Chondrocyte (in vitro differentiated cells): Measurements from ENCODE around the gene PTPRN2. TPM values are rescaled to one million over a fixed set of nuclear protein-coding genes. Genes with fewer than 3 reads are reported as not detected.

Experiments
- DNase-seq: peaks from one replicate; pipeline ENCODE4 v3.0.0; 2021; ENCODE audit warnings: mixed read lengths, low spot score
- H3K27ac Mint-ChIP-seq: one replicate; pipeline ENCODE4 v1.8.0; 2021; ENCODE audit warnings: mild to moderate bottlenecking, moderate library complexity, mixed read lengths; ENCODE audit not compliant: unreplicated experiment
- H3K27me3 Mint-ChIP-seq: 2 replicates; pipeline ENCODE4 v1.8.0; 2021; ENCODE audit warnings: low read depth, mixed read lengths
- H3K36me3 Mint-ChIP-seq: 2 replicates; pipeline ENCODE4 v1.8.0; 2021; ENCODE audit warnings: low read depth, mixed read lengths
- H3K4me1 Mint-ChIP-seq: 2 replicates; pipeline ENCODE4 v1.8.0; 2021; ENCODE audit warnings: low read depth, mild to moderate bottlenecking, mixed read lengths
- H3K4me3 Mint-ChIP-seq: one replicate; pipeline ENCODE4 v1.8.0; 2021; ENCODE audit warnings: mild to moderate bottlenecking, moderate library complexity, mixed read lengths; ENCODE audit not compliant: unreplicated experiment
- H3K9me3 Mint-ChIP-seq: 2 replicates; pipeline ENCODE4 v1.8.0; 2021; ENCODE audit warnings: low read depth, mixed read lengths
- CTCF ChIP-seq: fragments of 200-600 bp; sonication (generic); IDR thresholded peaks from 2 replicates; pipeline ENCODE4 v1.5.0; 2021; ENCODE audit warnings: antibody characterized with exemption, mild to moderate bottlenecking, moderate library complexity
- total RNA-seq: library from RNA; stranded (reverse); gene quantifications from 3 replicates; pipeline ENCODE4 v1.2.1, GENCODE V29; 2021

PTPRN2 gene
- total RNA-seq, 1 donor from 2014 or later: 0.30 TPM

- TF ChIP-seq CTCF: no peak
- peaks cover 35% of the 10 kb centered on the region for H3K9me3 Mint-ChIP-seq
- H3K4me1 Mint-ChIP-seq: no peaks in the 10 kb centered on the region
- no peaks in the 10 kb centered on the region for H3K36me3 Mint-ChIP-seq
- no peak overlapping the region for H3K27ac Mint-ChIP-seq
- peaks cover 6% of the 10 kb centered on the region for H3K27me3 Mint-ChIP-seq
- H3K4me3 Mint-ChIP-seq: no peak overlapping the region
- peak; percentile 41 for DNase-seq
Observed at GRCh38 chr7:157767506-157768197, 820.0 kb downstream of the PTPRN2 start.

GRCh38 chr7:157766098-157766497, 821.5 kb downstream of the PTPRN2 start:
- Mint-ChIP-seq H3K4me3 (no peak overlapping the region), H3K27me3 (peaks cover 6% of the 10 kb centered on the region), H3K36me3 (no peaks in the 10 kb centered on the region), H3K4me1 (no peaks in the 10 kb centered on the region), H3K9me3 (peaks cover 25% of the 10 kb centered on the region), H3K27ac (no peak overlapping the region)
- TF ChIP-seq CTCF: no peak
- no peak for DNase-seq

DNA sequence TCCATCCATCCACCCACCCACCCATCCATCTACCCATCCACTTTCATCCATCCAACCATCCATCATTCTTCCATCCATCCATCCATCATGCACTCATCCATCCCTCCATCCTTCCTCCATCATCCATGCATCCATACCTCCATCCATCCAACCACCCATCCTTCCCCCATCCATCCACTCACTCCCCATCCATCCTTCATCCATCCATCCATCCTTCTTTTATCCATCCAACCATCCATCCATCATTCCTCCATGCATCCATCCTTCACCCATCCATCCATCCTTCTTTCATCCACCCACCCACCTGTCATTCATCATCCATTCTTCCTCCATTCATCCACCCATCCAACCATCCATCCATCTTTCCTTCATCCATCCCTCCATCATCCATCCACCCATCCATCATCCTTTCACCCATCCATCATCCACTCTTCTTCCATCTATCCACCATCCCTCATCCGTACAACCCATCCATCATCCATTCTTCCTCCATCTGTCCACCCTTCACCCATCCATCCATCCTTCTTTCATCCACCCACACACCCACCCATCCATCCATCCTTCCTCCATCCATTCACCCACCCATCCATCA, 822.6 kb downstream of the PTPRN2 start:
- Mint-ChIP-seq H3K27me3 (peaks cover 6% of the 10 kb centered on the region), H3K27ac (no peak overlapping the region), H3K4me1 (no peaks in the 10 kb centered on the region), H3K36me3 (no peaks in the 10 kb centered on the region), H3K9me3 (peaks cover 27% of the 10 kb centered on the region), H3K4me3 (no peak overlapping the region)
- no peak for DNase-seq
- TF ChIP-seq CTCF: no peak

DNA sequence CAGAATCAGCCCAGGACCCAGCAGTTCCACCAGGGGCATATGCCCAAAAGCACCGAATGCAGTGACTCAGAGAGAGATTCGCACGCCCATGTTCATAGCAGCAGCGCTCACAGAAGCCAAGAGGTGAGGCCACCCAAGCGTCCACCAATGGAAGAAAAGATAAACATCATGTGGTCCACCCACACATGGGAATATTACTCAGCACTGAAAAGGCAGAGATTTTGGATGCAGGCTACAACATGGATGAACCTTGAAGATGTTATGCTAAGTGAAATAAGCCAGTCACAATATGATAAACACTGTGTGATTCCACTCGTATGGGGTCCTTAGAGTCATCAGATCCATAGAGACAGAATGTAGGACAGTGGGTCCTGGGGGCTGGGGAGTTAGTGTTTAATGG, 823.4 kb downstream of the PTPRN2 start:
- no peaks in the 10 kb centered on the region for H3K36me3 Mint-ChIP-seq
- H3K27ac Mint-ChIP-seq: no peak overlapping the region
- no peaks in the 10 kb centered on the region for H3K4me1 Mint-ChIP-seq
- no peak overlapping the region for H3K4me3 Mint-ChIP-seq
- no peak for TF ChIP-seq CTCF
- DNase-seq: no peak
- H3K9me3 Mint-ChIP-seq: peaks cover 27% of the 10 kb centered on the region
- peaks cover 6% of the 10 kb centered on the region for H3K27me3 Mint-ChIP-seq

GRCh38 chr7:157763279-157764000, 824.2 kb downstream of the PTPRN2 start:
- H3K9me3 Mint-ChIP-seq: peaks cover 27% of the 10 kb centered on the region
- H3K27ac Mint-ChIP-seq: no peak overlapping the region
- no peak for TF ChIP-seq CTCF
- H3K4me1 Mint-ChIP-seq: no peaks in the 10 kb centered on the region
- no peaks in the 10 kb centered on the region for H3K36me3 Mint-ChIP-seq
- peak; percentile 79 for DNase-seq
- peaks cover 3% of the 10 kb centered on the region for H3K27me3 Mint-ChIP-seq
- H3K4me3 Mint-ChIP-seq: no peak overlapping the region
